GM12878 (cell line): ENCODE measurements around the gene CLNK.

Experiments
- EP300 ChIP-seq, 2 experiments: fragments of 150-350 bp in 1 of 2; IDR thresholded peaks; 2 replicates each; pipeline ENCODE4 v1.6.1; 2011 to 2012; ENCODE audit warnings: low read depth in 2 of 2, low read length in 2 of 2, borderline replicate concordance in 1 of 2, improper control_type of control experiment in 1 of 2, inconsistent platforms in 1 of 2; ENCODE audit not compliant: control insufficient read depth in 1 of 2
- EZH2 ChIP-seq: IDR thresholded peaks from 2 replicates; pipeline ENCODE4 v1.6.1; 2012; ENCODE audit warnings: low read depth, mild to moderate bottlenecking, control low read depth, inconsistent platforms, low read length, borderline replicate concordance; ENCODE audit not compliant: control insufficient read depth
- HDAC6 ChIP-seq: fragments of 200-600 bp; sonication (generic); IDR thresholded peaks from one replicate; pipeline ENCODE4 v1.8.0; 2017; ENCODE audit warnings: antibody characterized with exemption; ENCODE audit not compliant: unreplicated experiment
- MYB ChIP-seq: fragments of 150-350 bp; IDR thresholded peaks from 2 replicates; pipeline ENCODE4 v1.6.1; 2014; ENCODE audit warnings: mild to moderate bottlenecking, low read depth, low read length, borderline replicate concordance
- MYC ChIP-seq: IDR thresholded peaks from 2 replicates; pipeline ENCODE4 v1.6.1; 2011; ENCODE audit warnings: mild to moderate bottlenecking, low read length, moderate library complexity, inconsistent platforms; ENCODE audit not compliant: insufficient read depth, insufficient replicate concordance, insufficient read length, severe bottlenecking
- NRF1 ChIP-seq: conservative IDR thresholded peaks from 2 replicates; pipeline ENCODE4 v1.6.1; 2011; ENCODE audit warnings: mild to moderate bottlenecking, low read depth, low read length, improper control_type of control experiment
- POLR2A ChIP-seq: IDR thresholded peaks from 2 replicates; pipeline ENCODE4 v1.6.1; 2011; ENCODE audit warnings: low read depth, mild to moderate bottlenecking, low read length
- RELA ChIP-seq: fragments of 450-650 bp; IDR thresholded peaks from 2 replicates; pipeline ENCODE4 v1.8.0; 2014; ENCODE audit warnings: borderline replicate concordance; ENCODE audit not compliant: partially characterized antibody
- RUNX3 ChIP-seq: IDR thresholded peaks from 2 replicates; pipeline ENCODE4 v1.6.1; 2012; ENCODE audit warnings: low read length, inconsistent platforms
- SP1 ChIP-seq: IDR thresholded peaks from one replicate; pipeline ENCODE4 v1.6.1; 2011; ENCODE audit warnings: low read depth, low read length
- TAF1 ChIP-seq: IDR thresholded peaks from 2 replicates; pipeline ENCODE4 v1.6.1; 2011; ENCODE audit warnings: mild to moderate bottlenecking, low read depth, low read length, borderline replicate concordance
- YY1 ChIP-seq: IDR thresholded peaks from 2 replicates; pipeline ENCODE4 v1.6.1; 2011; ENCODE audit warnings: low read depth, mild to moderate bottlenecking, low read length
- TF ChIP-seq, protein P1 (sequence below): IDR thresholded peaks from 2 replicates; pipeline ENCODE4 v1.6.1; 2011; ENCODE audit warnings: low read depth, low read length, improper control_type of control experiment, borderline replicate concordance
- TF ChIP-seq, protein P2 (sequence below): fragments of 450-650 bp; conservative IDR thresholded peaks from 2 replicates; pipeline ENCODE4 v1.6.1; 2017; ENCODE audit warnings: mild to moderate bottlenecking, moderate library complexity

DNA sequence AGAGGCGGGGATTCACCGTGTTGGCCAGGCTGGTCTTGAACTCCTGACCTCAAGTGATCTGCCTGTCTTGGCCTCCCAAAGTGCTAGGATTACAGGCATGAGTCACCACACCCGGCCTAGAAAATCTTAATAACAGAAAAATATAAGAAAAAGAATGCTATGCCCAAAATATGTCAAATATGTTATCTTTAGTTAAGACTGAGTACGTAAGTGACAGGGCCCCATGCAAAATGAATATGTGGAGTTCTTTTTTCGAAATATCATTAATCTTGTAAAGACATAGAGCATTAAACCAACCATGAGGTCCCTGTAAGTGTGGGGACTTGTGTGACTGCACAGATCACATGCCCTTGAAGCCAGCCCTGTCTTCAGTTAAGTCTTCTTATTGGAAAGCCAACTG is 218.4 kb downstream of the CLNK start:
- TF ChIP-seq YY1 = no peak
- no peak for TF ChIP-seq POLR2A
- TF ChIP-seq, protein P1, sequence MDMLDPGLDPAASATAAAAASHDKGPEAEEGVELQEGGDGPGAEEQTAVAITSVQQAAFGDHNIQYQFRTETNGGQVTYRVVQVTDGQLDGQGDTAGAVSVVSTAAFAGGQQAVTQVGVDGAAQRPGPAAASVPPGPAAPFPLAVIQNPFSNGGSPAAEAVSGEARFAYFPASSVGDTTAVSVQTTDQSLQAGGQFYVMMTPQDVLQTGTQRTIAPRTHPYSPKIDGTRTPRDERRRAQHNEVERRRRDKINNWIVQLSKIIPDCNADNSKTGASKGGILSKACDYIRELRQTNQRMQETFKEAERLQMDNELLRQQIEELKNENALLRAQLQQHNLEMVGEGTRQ = no peak
- no peak for TF ChIP-seq MYC
- no peak for TF ChIP-seq MYB
- TF ChIP-seq RUNX3 = no peak
- TF ChIP-seq, protein P2, sequence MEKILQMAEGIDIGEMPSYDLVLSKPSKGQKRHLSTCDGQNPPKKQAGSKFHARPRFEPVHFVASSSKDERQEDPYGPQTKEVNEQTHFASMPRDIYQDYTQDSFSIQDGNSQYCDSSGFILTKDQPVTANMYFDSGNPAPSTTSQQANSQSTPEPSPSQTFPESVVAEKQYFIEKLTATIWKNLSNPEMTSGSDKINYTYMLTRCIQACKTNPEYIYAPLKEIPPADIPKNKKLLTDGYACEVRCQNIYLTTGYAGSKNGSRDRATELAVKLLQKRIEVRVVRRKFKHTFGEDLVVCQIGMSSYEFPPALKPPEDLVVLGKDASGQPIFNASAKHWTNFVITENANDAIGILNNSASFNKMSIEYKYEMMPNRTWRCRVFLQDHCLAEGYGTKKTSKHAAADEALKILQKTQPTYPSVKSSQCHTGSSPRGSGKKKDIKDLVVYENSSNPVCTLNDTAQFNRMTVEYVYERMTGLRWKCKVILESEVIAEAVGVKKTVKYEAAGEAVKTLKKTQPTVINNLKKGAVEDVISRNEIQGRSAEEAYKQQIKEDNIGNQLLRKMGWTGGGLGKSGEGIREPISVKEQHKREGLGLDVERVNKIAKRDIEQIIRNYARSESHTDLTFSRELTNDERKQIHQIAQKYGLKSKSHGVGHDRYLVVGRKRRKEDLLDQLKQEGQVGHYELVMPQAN = no peak
- TF ChIP-seq RELA = no peak
- TF ChIP-seq NRF1 = no peak
- TF ChIP-seq EP300 (IDR thresholded peaks at IDR 0.05; ENCODE audit: borderline replicate concordance in 1 of 2, control insufficient read depth in 1 of 2, low read depth in 2 of 2, low read length in 2 of 2) = no peak
- TF ChIP-seq EZH2 = no peak
- TF ChIP-seq HDAC6 = no peak
- TF ChIP-seq SP1 = no peak
- TF ChIP-seq TAF1 = no peak
